Activated B cell treated with CpG ODN at 0.5 μM for 24 hours (primary cell): ENCODE results near the gene RASA3. TPM values are rescaled to one million over a fixed set of nuclear protein-coding genes. Genes with fewer than 3 reads are reported as not detected.

Experiments used
- ATAC-seq: fragments of 200-7000 bp; cut with Tn5 transposase; one replicate; pipeline ENCODE4 v1.10.0; 2021; ENCODE audit warnings: low read depth, mild to moderate bottlenecking, moderate library complexity
- CTCF ChIA-PET: fragments of 350-600 bp; sonication (Branson Sonifier 250); formaldehyde crosslinking; loops from one replicate; lab custom pipeline; 2021; ENCODE audit warnings: antibody characterized with exemption; lab: Charles Lee
- POLR2A ChIA-PET: fragments of 350-600 bp; sonication (Branson Sonifier 250); formaldehyde crosslinking; loops from one replicate; lab custom pipeline; 2021; ENCODE audit warnings: antibody characterized with exemption; lab: Charles Lee
- DNase-seq: peaks from one replicate; pipeline ENCODE4 v3.0.0; 2022
- H3K27ac Mint-ChIP-seq: one replicate; pipeline ENCODE4 v1.8.0; 2020; ENCODE audit warnings: mixed read lengths
- H3K27me3 Mint-ChIP-seq: one replicate; pipeline ENCODE4 v1.8.0; 2021; ENCODE audit warnings: mixed read lengths
- H3K36me3 Mint-ChIP-seq: one replicate; pipeline ENCODE4 v1.8.0; 2021; ENCODE audit warnings: low read depth, mixed read lengths
- H3K4me1 Mint-ChIP-seq: one replicate; pipeline ENCODE4 v1.8.0; 2021; ENCODE audit warnings: mixed read lengths
- H3K4me3 Mint-ChIP-seq: one replicate; pipeline ENCODE4 v1.8.0; 2020; ENCODE audit warnings: mild to moderate bottlenecking, mixed read lengths
- H3K9me3 Mint-ChIP-seq: one replicate; pipeline ENCODE4 v1.8.0; 2020; ENCODE audit warnings: mixed read lengths
- intact Hi-C: fragments of 100-400 bp; cut with micrococcal nuclease; formaldehyde crosslinking; loops from one replicate; pipeline ENCODE4 v1.15.1; 2024
- total RNA-seq: library from RNA; stranded (reverse); gene quantifications from 2 replicates; pipeline ENCODE4 v1.2.3, GENCODE V29; 2022
- TF ChIP-seq, protein P1 (sequence below): fragments of 200-600 bp; IDR thresholded peaks from one replicate; pipeline ENCODE4 v1.8.0; 2022; ENCODE audit warnings: antibody characterized with exemption, mild to moderate bottlenecking

The RASA3 gene
- total RNA-seq, 1 donor from 2014 or later: 20.4 TPM

DNA sequence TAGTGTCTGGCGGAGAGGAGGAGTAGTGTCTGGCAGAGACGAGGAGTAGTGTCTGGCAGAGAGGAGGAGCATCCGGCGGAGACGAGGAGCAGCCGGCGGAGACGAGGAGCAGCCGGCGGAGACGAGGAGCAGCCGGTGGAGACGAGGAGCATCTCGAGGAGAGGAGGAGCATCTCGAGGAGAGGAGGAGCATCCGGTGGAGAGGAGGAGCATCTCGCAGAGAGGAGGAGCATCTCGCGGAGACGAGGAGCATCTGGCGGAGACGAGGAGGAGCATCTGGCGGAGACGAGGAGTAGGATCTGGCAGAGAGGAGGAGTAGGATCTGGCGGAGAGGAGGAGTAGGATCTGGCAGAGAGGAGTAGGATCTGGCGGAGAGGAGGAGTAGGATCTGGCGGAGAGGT, 176.7 kb downstream of the RASA3 start:
- no peak for DNase-seq
- H3K27ac Mint-ChIP-seq: no peak overlapping the region
- H3K4me3 Mint-ChIP-seq: no peak overlapping the region
- TF ChIP-seq, protein P1, sequence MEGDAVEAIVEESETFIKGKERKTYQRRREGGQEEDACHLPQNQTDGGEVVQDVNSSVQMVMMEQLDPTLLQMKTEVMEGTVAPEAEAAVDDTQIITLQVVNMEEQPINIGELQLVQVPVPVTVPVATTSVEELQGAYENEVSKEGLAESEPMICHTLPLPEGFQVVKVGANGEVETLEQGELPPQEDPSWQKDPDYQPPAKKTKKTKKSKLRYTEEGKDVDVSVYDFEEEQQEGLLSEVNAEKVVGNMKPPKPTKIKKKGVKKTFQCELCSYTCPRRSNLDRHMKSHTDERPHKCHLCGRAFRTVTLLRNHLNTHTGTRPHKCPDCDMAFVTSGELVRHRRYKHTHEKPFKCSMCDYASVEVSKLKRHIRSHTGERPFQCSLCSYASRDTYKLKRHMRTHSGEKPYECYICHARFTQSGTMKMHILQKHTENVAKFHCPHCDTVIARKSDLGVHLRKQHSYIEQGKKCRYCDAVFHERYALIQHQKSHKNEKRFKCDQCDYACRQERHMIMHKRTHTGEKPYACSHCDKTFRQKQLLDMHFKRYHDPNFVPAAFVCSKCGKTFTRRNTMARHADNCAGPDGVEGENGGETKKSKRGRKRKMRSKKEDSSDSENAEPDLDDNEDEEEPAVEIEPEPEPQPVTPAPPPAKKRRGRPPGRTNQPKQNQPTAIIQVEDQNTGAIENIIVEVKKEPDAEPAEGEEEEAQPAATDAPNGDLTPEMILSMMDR: no peak
- H3K36me3 Mint-ChIP-seq: peaks cover 17% of the 10 kb centered on the region
- CTCF ChIA-PET: no interaction called here
- no peaks in the 10 kb centered on the region for H3K27me3 Mint-ChIP-seq
- peaks cover 5% of the 10 kb centered on the region for H3K4me1 Mint-ChIP-seq
- peaks cover 8% of the 10 kb centered on the region for H3K9me3 Mint-ChIP-seq
- POLR2A ChIA-PET: no interaction called here
- intact Hi-C loops: no loop called here
- ATAC-seq: no peak

DNA sequence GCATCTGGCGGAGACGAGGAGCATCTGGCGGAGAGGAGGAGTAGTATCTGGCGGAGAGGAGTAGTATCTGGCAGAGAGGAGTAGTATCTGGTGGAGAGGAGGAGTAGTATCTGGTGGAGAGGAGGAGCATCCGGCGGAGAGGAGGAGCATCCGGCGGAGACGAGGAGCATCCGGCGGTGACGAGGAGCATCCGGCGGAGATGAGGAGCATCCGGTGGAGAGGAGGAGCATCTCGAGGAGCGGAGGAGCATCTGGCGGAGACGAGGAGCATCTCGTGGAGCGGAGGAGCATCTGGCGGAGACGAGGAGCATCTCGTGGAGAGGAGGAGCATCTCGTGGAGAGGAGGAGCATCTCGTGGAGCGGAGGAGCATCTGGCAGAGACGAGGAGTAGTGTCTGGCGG, 177.2 kb downstream of the RASA3 start:
- DNase-seq: no peak
- ChIA-PET POLR2A (no interaction called here), CTCF (no interaction called here)
- H3K4me3 Mint-ChIP-seq: no peak overlapping the region
- H3K27ac Mint-ChIP-seq: no peak overlapping the region
- ATAC-seq: no peak
- peaks cover 14% of the 10 kb centered on the region for H3K36me3 Mint-ChIP-seq
- peaks cover 5% of the 10 kb centered on the region for H3K9me3 Mint-ChIP-seq
- intact Hi-C loops: no loop called here
- TF ChIP-seq, protein P1: no peak
- H3K27me3 Mint-ChIP-seq: no peaks in the 10 kb centered on the region
- peaks cover 5% of the 10 kb centered on the region for H3K4me1 Mint-ChIP-seq

DNA sequence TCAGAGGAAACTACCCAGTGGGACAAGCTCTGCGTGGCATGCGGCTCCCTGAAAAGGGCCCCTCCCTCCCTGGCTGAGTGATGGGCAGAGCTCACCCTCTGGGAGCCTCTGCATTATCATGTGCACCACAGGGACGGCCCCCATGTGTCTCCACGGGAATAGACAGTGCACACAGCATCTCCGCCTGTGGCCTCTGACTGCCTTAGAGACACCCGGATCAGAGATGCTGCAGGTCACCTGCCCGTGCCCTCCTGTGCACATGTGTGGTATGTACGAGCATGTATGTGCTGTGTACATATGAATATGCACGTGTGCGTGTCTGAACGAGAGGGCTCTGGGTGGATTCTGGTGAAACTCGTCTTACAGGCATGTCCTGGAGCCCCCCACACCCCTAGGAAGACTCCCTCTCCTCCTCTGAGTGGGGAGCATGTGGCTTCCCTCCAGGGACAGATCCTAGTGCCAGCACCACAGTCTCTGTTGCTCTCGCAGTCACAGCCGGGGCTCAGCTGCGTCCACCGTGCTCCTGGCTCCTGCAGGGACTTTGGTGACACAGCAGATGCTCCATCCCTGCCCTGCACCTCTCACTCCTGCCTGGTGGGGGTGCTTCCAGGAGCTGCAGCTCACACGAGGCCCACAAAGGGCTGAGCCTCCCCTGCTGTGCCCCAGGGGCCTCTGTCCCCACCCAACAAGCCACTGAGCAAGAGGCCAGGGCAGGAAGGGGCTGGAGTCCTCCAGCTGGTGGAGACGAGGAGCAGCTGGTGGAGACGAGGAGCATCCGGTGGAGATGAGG, 178.2 kb downstream of the RASA3 start:
- TF ChIP-seq, protein P1: no peak
- intact Hi-C loops: no loop called here
- DNase-seq: no peak
- Mint-ChIP-seq H3K9me3 (peaks cover 3% of the 10 kb centered on the region), H3K36me3 (peaks cover 12% of the 10 kb centered on the region), H3K27ac (no peak overlapping the region), H3K4me3 (no peak overlapping the region), H3K4me1 (peaks cover 5% of the 10 kb centered on the region), H3K27me3 (no peaks in the 10 kb centered on the region)
- ChIA-PET POLR2A (no interaction called here), CTCF (interaction anchor here (1.2 kb wide), 1 partner anchor 272 kb away, joined by 3 read pairs; no protein-coding TSS in a partner anchor)
- no peak for ATAC-seq

DNA sequence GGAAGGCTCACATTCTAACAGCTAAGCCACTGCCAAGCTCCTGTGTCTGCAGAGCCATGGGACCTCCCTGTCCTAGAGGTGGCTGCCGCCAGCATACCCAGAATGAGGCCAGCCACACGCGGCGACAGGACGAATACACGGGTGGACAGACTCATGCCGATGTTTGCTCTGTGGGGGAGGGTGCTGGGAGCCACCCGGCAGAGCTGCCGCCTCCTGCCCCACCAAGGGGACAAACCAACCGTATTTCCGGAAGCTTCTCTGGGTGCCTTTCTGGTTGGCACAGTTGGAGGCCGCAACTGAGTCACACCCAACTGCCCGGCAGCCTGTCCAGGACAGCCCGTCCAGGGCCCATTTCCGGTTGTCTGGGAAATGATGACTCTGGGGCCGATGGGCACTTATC, 178.9 kb downstream of the RASA3 start:
- ATAC-seq (no peak), DNase-seq (no peak)
- Mint-ChIP-seq H3K27ac (no peak overlapping the region), H3K9me3 (no peaks in the 10 kb centered on the region), H3K4me3 (no peak overlapping the region), H3K4me1 (peaks cover 8% of the 10 kb centered on the region), H3K36me3 (peaks cover 9% of the 10 kb centered on the region), H3K27me3 (no peaks in the 10 kb centered on the region)
- TF ChIP-seq, protein P1: no peak
- ChIA-PET POLR2A (interaction anchor here (0.7 kb wide), 1 partner anchor 51 kb away, joined by 3 read pairs; no protein-coding TSS in a partner anchor), CTCF (interaction anchor here (1.2 kb wide), 1 partner anchor 273 kb away, joined by 3 read pairs; no protein-coding TSS in a partner anchor)
- intact Hi-C loops: no loop called here

DNA sequence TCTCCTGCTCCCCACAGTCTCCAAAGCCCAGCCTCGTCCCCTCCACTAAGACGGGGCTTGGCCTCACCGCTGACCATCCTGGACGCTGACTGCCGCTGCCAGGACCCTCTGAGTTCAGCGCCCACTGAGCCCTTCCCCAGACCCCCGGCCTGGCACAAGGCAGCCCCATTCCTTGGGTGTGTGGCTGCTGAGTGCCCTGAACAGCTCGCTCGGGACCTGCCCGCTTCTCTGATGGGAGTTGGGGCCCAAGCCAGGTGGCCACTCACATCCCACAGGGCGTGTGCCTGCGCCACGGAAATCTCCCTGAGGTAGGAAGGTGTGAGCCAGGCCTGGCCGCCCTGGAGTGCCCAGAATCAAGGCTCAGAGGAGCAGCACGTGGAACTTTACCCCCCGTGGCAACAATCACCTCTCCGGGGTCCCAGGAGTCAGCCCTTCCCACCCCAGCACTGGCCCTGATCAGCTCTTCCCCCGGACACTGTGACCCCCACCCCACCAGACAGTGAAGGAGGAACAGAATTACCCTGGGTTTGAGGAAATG, 179.4 kb downstream of the RASA3 start:
- TF ChIP-seq, protein P1: no peak

More for the DNA sequence above, 179.4 kb downstream of the RASA3 start:
- CTCF ChIA-PET: interaction anchor here (1.2 kb wide), 1 partner anchor 273 kb away, joined by 3 read pairs; no protein-coding TSS in a partner anchor
- Mint-ChIP-seq H3K4me1 (peaks cover 13% of the 10 kb centered on the region), H3K27ac (no peak overlapping the region), H3K27me3 (no peaks in the 10 kb centered on the region), H3K9me3 (no peaks in the 10 kb centered on the region), H3K36me3 (peaks cover 9% of the 10 kb centered on the region), H3K4me3 (no peak overlapping the region)
- DNase-seq (no peak), ATAC-seq (no peak)
- POLR2A ChIA-PET: interaction anchor here (0.7 kb wide), 1 partner anchor 51 kb away, joined by 3 read pairs; no protein-coding TSS in a partner anchor
- intact Hi-C loops: no loop called here
